GM11168 (cell line): Measurements from ENCODE around the gene PDE4B.

Source experiments
- in situ Hi-C: fragments of 300-500 bp; cut with MboI; formaldehyde crosslinking; loops from one replicate; pipeline ENCODE4 v1.12.0; 2022; ENCODE audit warnings: low sequenced_read_pairs; ENCODE audit not compliant: unreplicated experiment

PDE4B gene

GRCh38 chr1:66246351-66247269, 453.9 kb downstream of the PDE4B start:
- in situ Hi-C loops = loop anchor here (25.0 kb wide), 3 partner anchors 434 to 534 kb away; no protein-coding TSS in a partner anchor

GRCh38 chr1:66247415-66248208, 454.9 kb downstream of the PDE4B start:
- in situ Hi-C loops = loop anchor here (25.0 kb wide), 3 partner anchors 435 to 535 kb away; no protein-coding TSS in a partner anchor

DNA sequence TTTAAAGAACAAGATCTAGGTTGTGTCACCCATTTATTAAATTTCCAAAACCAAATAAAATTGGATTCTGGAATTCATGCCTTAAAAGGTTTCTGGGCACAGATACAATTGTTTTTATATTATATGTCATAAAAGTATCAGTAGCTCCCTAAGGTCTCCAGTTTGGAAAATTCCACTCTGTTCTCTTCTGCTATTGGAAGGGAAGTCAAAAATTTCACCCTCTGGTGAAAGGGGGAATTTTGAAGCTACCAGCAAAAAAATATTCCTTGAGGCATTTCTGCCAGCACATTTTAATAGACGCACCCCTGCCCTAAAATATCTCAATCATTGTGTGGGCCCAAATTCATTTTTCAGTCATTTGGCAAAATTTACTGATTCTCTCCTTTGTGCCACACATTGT, 455.6 kb downstream of the PDE4B start:
- in situ Hi-C loops = loop anchor here (25.0 kb wide), 3 partner anchors 436 to 536 kb away; no protein-coding TSS in a partner anchor

DNA sequence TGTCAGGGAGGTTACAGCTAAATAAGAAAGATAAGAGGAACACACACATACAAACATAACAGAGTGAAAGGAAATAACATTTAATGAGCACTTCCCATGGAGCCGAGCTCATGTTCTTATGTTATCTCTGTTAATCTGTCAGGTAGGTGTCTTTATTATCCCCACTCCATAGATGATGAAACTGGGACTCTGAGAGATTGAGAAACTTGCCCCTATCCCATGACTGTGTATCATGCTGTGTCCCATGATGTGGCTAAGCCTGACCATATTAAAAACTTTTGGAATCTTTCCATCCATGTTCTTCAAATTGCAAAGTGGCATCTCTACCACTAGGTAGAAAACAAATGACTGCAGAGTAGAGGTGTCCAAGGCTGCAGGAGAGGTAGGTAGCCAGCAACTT, 456.1 kb downstream of the PDE4B start:
- in situ Hi-C loops = loop anchor here (25.0 kb wide), 3 partner anchors 436 to 536 kb away; no protein-coding TSS in a partner anchor

DNA sequence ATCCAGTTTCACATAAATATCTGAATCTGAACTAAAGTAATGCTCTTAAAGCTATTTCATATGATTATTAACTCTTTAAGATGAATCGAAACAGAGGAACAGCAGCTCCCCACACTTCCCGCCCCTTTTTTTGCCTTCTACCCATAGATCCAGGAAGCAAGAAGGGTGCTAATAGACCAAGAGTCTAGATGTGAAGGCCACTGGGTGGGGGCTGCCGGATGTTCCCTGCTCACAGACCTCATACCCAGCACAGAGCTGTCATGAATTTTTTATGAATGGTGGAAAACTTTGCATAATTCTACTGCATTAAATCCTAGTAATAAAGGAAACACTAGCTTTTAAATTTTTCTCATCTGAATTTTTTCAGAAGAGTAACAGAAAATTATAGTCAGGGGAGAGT, 457.4 kb downstream of the PDE4B start:
- in situ Hi-C loops = loop anchor here (5.0 kb wide), 1 partner anchor 192 kb away; no protein-coding TSS in a partner anchor

DNA sequence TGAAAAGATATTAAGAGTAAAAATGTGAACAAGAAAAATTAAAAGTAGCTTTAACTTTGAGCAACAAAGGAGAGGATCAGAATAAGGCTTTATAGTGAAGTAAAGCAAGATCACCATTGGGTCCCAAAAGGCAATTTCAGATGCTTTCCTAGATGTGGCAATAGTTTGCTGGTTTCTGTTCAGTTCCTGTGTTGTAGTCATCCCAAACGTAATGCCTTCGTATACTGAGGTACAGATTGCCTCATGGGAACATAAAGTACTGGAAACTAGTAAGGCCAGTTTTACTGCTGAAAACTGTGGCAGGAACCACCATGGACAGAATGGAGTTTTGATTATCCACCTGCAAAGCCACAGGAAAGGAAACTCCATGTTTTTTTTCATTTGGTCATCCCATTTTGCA, 457.8 kb downstream of the PDE4B start:
- in situ Hi-C loops = loop anchor here (5.0 kb wide), 1 partner anchor 192 kb away; no protein-coding TSS in a partner anchor

DNA sequence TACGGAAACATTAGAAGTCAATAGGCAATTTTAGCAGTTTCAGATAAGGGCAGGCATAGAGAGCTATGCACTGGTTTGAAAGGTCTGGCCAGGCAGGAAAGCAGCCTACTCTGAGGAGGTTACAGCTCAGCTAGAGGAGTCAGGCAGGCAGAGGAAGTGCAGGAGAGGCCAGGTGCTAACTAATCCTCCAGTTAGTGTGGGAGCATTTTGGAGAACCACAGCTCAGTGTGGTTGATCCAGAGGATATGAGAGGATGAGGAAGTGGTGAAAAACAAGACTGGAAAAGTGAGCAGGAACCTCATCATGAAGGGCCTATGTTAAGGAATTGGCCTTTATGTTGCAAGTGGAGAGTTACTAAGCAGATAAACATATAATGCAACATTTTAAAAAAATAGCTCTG, 458.9 kb downstream of the PDE4B start:
- in situ Hi-C loops = loop anchor here (5.0 kb wide), 1 partner anchor 191 kb away; no protein-coding TSS in a partner anchor

DNA sequence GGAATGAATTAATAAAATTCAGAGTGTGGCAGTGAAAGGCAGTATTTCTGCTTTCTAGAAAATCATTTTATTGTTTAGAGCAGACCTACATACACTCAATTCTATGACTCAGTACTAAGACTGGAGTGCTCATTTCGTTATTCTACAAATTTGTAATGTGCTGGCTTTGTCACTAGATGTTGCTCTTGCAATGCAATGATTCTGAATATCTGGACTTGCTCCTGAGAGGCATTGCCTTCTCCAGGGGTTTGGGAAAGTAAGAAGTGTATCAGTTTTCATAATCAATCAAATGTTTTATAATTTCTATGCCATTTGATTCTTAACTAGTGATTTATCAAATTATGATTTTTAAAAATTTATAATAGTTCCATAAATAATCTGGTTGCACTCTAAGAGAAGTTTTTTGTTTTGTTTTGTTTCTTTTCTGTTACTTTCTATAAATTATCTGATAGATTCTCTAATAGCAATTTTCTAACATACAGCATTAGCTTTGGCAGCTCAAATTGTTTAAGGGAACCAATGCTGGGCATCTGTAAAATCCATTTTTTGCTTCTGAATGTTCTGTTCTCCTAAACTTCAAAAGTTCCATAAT, 460.7 kb downstream of the PDE4B start:
- in situ Hi-C loops = loop anchor here (5.0 kb wide), 1 partner anchor 189 kb away; no protein-coding TSS in a partner anchor

DNA sequence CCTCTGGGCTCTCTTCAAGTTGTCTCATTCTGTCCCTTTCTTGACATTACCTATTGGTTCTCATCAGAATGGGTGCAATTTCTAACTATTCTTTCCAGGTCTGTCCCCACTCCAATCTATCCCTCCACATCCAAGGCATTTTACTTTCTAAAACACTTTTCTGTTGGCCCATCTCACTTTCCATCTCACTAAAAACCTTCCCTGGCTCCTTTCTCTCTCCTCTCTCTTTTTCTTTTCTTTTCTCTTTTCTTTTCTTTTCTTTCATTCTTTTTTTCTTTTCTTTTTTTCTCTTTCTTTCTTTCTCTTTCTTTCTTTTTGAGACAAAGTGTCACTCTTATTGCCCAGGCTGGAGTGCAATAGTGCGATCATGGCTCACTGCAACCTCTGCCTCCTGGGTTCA, 462.1 kb downstream of the PDE4B start:
- in situ Hi-C loops = loop anchor here (5.0 kb wide), 1 partner anchor 188 kb away; no protein-coding TSS in a partner anchor

- in situ Hi-C loops = no loop called here
These were observed 464.2 kb downstream of the PDE4B start for GRCh38 chr1:66256629-66257572.

GRCh38 chr1:66258404-66259105, 465.9 kb downstream of the PDE4B start:
- in situ Hi-C loops = no loop called here

- in situ Hi-C loops = no loop called here
These were observed 468.7 kb downstream of the PDE4B start for GRCh38 chr1:66261364-66261763.

DNA sequence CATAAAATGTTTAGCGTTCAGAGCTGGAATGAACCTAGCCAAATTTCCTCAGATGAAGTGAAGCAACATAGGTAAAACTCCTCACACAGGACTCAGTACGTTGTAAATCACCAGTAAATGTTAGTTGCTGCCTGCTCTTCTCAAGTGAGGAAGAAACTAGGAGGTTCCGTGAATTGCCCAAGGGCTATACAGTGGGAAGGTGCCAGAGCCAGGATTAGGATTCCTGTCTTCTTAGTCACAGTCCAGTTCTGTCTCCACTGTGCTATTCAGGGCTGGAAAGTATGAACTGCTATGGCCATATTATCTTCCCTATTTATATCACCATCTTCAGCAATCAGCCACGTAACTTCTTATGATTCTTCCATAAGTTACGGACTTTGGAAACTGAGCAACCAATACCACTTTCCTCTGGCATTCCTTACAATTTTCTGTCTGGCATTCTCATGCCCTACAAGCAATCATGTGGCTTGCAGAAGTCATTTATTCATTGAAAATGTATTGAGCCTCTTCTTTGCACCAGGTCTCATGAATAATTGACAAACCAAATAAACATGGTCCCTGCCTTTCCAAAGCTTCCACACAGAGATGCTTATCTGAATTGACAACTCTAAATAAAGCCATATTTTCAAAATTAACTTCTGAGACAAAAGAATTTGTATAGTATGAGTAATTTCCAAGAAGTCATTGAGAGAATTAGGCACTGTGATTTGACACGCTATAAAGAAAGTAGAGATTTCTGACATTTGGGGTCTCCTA, 469.7 kb downstream of the PDE4B start:
- in situ Hi-C loops = no loop called here

- in situ Hi-C loops = no loop called here
These were observed 472.6 kb downstream of the PDE4B start for GRCh38 chr1:66265268-66265667.

DNA sequence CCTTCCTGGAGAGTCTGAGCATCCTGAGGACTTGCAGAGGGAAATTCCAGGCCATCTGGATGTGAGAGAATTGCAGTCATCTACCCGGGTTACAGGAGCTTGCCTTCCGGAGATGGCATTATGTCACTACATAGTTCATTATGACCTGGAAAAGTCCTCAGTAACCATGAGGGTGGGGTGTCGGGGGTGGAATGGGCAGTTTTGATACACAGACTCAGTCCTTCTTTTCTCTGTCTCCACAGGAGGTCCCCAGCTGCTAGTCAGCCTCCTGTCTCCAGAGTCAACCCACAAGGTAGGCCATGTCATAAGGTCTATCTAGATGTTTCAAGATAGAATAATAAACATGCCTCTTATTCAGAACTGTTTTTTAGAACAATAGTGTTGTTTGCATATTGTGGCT, 473.1 kb downstream of the PDE4B start:
- in situ Hi-C loops = no loop called here

DNA sequence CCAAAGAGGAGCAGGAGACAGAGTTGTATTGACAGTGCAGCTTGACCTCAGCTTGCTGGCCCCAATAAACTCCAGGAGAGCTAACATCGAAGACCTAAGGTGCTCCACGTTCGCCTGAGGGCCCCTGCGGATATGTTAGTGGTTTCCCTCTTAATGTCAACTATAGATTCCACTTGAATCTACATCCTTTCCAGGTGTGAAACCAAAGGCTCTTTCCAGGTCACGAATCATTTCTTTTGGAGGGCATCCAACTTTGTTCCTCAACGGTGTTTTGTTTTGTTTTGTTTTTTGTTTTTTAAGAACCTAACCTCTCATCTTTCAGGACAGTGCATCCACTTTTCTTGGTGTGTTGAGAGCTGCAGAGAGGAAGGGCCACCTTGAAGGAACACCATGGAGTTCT, 473.7 kb downstream of the PDE4B start:
- in situ Hi-C loops = no loop called here

GRCh38 chr1:66266756-66267155, 474.1 kb downstream of the PDE4B start:
- in situ Hi-C loops = no loop called here
